NCI-H82 (cell line): ENCODE results near the gene OR2A7.
"Not testable (repeated sequence)": the region's sequence is repeated elsewhere in the genome, so short reads cannot be mapped to it uniquely, and the experiment has no call there.

ENCODE experiments used
- DNase-seq: peaks from one replicate; lab custom pipeline; 2025; lab: John Stamatoyannopoulos, UW

The OR2A7 gene, protein sequence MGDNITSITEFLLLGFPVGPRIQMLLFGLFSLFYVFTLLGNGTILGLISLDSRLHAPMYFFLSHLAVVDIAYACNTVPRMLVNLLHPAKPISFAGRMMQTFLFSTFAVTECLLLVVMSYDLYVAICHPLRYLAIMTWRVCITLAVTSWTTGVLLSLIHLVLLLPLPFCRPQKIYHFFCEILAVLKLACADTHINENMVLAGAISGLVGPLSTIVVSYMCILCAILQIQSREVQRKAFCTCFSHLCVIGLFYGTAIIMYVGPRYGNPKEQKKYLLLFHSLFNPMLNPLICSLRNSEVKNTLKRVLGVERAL

DNA sequence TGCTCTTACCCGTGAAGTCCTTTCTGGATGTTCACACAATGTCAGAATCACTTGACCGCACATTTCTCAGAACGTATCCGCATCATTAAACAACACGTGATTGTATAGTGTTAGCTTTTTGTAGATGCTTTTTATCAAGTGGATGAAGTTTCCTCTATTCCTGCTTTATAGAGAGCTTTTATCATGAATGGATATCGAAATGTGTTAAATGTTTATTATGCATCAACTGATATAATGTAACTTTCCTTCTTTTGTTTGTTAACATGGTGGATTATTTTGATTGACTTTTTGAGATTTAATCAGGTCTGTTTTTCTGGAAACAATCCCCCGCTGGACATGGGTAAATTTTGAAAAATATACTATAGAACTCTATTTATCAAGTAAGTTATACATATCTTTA, at the start of gene OR2A7:
Gene OR2A7 (minus strand): TSS at position 101 of the 400 bp plus-strand sequence. CDS start 5,164 bp downstream, outside the sequence.
- not testable (repeated sequence) for DNase-seq

DNA sequence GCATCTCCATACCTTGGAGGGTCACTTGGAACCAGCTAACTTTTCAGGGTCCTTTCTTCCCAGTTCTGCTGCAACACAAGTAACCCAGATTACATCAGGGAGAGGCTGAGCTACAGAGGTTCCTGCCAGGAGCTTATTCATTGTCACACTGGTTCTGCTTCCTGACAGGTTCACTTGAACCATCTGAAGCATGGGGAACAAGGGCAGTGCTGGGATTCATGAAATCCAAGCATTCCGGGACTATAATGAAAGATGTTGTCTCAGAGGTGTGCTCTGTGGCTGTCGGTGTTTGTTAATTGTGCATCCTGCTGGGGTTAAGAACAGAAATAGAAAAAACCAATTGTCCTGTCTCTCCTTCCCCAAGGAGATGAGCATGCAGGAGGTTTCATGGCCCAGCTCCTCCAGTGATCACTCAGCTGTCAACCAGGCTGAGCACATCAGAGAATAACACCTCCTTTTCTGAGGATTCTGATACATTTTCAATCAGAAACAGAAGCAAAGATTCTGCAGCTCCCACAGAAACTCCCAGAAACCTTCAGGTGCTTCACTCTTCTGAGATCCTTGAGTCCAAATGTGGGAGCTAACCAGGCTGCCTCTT, 47.4 kb upstream of the OR2A7 start, which contains the start of gene OR2A1:
Gene OR2A1 (plus strand): TSS at position 548 of the 598 bp plus-strand sequence. CDS start 5,706 bp downstream, outside the sequence.
- DNase-seq, result not testable (repeated sequence)

DNA sequence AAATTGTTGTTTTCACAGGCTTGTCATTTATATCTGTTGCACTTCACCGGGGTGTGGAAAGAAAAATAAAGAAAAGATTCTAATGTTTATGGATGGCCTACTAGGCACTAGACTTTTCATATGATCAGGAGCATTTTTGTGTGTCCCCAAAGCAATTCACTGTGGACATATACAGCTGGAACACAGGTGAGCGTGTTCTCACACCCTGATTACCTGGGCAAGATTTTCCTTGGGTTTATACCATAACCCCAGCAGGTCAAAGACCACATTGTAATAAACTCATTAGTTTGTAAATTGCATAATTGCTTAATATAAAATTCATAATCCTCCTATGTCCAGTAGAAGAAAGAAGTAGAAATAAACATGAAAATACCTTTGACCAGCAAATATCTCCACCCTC, 46.6 kb upstream of the OR2A7 start:
- DNase-seq, result not testable (repeated sequence)

DNA sequence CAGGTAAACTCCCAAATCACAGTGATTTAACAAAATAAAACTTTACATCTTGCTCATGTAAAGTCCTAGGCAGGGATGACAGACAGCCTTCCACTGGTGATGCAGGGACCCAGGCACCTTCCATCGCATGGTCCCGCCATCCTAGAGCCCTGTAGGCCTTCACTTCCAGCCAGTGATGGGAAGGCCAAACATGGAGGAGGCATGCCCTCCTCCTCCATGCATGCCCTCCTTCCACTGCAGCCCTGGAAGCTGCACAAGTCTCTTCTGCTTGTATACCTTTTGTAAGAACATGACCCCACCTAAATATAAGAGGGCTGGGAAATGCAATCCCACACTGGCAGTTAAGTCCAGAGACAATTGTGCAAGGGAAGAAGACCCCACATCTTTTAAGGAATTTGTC, 45.1 kb upstream of the OR2A7 start:
- DNase-seq, result not testable (repeated sequence)

DNA sequence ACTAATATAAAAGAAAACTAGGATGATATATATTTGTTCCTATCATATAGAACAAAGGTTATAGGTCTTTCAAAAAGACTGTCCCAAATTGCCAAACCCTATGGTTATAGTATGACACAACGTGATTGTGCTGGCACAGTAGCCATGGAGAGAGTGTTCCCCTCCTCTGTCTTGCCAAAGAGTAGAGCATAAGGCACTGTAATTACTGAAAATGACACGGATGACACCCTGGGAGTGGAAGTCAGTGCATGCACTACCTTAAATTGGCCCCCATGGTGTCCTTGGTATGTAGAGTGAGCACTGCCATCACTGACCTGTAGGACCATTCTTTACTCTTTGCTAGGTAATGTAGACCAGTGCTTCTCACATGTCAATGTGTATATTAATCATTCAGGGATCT, 40.6 kb upstream of the OR2A7 start:
- not testable (repeated sequence) for DNase-seq

DNA sequence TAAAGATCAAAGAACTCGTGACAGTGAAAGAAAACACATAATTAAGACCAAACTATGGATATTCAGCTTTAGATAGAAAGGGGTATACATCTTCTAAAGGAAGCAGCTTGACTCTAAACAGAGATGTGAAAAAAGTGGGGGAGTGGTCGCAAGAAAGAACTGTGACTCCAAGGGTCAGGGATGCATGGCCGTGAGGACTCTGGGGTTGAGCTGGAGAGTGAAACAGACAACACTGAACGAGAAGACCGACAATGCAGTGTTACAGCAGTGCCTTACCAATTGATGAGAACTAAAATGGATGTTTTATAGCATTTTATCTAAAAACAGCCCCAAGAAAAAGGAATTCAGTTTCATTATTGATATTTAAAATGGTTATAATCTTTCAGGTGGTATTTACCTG, 39.0 kb upstream of the OR2A7 start:
- not testable (repeated sequence) for DNase-seq

DNA sequence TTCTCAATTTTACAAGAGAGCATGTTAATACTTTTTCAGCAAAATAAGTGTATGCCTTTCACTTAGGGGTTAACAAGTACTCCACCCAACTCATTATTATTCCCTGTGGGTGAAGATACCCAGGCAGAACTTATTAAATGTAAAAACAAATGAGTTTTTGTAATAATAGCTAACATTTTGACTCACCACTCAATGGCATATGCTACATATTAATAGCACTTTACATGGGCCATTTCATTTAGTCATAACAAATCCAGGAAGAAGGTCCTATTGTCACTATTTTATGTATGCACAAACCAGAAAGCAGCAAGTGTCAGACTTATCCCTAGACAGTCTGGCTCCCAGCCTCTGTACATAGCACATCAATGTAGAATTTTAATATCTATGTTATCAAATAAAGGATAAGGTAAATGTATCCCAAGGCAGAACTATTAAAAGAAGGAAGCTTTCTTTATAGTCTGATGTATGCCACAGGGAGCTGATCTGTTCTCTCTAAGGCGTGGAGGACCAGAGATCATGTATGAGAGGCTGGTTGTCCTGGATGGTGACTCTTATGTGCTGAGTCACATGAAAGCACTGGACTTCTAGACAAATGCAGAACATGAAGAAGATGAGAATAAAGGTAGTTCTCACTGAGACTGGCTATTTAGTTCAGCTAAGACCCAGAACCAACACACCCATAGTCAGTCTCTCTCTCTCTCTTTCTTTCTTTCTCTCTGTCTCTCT, 38.1 kb upstream of the OR2A7 start:
- DNase-seq, result not testable (repeated sequence)

DNA sequence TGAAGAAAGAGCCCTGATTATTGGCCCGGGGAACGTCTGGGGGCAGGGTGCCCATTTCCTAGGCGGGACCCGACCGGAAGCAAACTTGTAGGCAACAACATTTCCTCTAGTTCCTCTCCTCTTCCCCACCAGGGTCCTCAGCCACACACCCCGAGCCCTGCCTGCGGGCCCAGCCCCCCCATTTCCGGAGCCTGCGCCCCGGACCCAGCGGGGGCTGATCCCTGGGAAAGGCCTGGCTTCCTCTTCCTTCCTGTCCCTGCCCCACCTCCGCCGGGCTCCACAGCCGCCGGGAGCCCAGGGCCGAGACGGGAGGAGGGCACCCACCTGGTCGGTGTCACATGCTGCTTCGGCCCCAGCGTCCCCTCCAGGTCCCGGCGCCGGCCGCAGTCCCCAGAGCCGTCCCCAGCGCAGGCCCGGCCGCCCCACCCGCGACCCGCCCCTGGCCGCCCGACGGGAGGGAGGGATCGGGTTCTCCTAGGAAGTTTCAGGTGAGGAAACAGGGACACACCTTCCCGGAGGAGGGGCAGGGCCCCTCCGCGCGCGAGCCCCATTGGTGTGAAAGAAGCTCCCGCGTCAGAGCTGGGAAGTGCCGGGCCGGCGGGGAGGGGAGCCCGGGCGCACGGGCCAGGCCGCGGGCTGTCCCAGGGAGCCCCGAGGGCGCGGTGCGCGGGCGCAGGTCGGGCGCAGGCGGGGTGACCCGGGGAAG, 29.4 kb upstream of the OR2A7 start:
- not testable (repeated sequence) for DNase-seq

DNA sequence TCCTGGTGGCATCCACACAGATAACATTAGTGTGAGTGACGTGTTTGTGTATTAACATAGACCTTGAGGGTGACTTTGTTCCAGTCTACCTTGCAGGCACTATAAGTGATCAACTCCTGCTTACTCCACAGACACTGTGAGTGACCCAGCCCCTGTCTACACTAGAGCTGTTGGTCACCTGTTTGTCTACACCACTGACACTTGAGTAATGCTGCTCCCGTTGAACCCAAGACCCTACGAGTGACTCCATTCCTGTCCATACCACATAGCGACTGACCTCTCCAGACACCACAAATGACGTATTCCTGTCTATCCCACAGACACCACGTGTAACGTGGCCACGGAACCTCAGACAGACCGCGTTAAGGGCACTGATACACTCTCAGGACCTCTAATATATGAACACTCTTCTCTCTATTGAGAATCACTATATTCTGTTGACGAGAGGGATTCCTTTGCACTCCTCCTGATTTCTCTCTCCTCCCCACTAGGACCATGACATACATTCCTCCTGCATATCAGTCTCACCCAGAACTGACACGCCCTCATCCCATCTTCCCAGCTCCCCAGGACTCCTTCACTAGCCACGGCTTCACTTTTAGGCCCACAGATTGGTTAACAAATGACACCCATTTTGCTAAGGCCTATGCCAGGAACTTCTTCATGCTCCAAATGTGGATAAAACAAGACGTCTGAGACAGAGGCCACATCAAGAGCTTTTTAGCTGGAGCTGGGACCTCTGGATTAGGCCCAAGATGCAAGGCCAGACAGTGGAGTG, 28.0 kb upstream of the OR2A7 start:
- not testable (repeated sequence) for DNase-seq

DNA sequence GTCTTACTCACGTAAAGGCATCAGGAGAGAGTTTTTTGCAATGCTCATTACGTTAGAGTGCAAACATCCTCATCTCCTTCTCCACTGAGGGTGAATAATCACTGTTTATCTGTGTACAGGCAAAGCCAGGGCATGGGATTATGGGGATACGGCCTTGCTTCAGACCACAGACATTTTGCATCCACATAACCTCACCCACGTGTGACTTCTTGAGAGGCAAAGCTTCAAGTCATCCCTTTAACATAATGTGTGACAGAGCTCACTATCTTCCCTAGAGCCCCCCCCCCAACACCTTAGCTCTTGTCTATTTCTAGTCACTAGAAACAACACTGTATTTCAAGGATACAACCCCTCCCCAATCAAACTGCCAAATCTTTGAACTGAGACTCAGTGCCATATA, 27.0 kb upstream of the OR2A7 start:
- not testable (repeated sequence) for DNase-seq

DNA sequence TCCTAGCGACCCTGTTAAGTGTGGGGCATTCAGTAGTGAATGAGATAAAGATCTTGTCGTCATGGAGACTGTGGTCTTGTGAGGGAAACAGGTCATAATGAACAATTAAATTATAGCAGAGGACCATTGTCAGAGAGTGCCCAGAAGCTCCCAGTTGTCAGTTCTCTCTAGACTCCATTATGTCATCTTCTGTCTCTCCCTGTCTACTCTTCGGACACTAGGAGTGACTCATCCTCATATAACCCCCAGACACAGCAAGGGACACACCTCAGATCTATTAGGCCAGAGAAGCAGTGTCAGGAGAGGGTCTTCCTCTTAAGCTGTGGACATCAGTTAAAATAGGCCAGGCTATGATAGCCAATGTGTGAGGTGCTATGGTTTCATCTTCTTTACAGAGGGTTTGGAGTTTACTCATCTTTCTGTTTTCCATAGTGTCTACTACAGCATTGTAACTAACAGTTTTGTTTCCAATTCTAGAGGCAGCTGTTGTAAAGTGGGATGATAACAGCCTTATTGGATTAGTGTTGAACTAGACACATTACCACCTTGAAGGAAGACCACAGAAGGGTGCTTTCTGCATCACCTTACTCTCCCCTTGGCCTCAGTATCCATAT, 22.7 kb upstream of the OR2A7 start:
- DNase-seq, result not testable (repeated sequence)

DNA sequence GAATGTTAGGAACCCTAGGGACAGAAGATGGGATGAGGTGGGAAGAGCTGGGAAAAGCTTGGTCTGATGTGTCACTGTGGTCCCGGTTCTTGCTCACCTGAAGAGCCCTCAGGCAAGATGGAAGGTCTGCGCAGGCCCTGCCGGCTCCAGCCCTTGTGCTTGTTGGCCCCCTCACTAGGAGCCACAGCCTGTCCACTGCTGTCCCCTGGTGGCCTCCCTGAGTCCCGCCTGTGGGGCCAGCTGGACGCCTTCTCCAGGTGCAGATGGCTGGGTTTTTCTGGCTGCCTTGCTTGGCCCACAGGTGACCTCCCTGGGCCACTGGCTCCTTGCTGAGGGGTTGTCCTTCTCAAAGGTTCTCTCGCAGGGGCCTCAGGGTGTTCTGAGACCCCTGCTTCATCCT, 19.1 kb upstream of the OR2A7 start:
- not testable (repeated sequence) for DNase-seq

DNA sequence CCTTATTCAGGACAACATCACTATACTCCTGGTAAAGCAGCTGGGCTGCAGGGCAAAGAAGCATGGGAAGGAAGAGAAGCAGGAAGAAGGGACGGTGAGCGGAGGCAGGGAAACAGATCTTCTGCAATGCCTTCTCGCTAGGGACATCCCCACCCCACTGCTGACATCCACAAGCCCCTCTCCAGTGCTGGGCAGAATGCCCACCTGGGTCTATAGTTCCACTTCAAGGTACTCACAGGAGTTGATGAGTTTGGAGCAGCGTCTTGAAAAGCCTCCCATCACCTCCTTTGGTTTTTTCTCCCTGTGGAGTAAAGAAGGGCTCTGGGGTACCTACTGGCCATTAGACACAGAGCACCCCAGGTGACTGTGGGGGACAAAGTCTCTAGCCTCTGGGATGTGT, 17.9 kb upstream of the OR2A7 start:
- DNase-seq, result not testable (repeated sequence)

DNA sequence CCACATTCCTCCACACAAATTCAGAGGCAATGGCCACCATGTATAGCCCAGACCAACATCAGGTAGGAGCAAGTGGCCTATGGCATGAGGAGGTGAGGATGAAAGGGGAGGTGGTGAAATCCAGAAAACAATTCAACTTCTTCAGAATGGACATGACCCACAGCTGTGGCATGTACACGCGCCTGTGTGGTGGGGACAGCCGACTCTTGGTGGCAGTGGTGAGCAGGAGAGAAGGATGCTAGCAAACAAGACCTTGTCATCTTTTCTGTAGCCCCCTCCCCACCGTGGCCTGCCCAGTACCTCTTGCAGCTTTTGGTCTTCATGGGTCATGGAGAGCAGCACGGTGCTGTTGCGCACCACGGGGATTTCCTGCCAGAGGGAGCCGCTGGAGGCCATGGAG, 17.4 kb upstream of the OR2A7 start:
- not testable (repeated sequence) for DNase-seq

DNA sequence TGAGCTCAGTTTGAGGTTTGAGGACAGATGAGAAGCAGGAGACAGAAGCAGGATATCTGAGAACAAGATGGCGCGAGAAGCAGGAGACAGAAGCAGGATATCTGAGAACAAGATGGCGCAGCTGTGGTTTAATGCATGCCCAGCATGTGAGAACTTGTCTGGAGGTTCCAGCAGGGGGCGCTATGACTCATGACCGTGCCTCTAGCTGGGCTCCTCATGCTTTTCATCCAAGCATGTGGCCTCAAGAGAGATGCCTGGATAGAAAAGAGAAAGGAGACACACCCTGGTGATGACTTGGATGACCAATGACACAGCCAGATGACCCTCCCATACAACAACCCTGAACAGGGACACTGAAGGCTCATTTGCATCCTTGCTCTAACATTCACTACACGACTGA, 15.4 kb upstream of the OR2A7 start:
- DNase-seq, result not testable (repeated sequence)

DNA sequence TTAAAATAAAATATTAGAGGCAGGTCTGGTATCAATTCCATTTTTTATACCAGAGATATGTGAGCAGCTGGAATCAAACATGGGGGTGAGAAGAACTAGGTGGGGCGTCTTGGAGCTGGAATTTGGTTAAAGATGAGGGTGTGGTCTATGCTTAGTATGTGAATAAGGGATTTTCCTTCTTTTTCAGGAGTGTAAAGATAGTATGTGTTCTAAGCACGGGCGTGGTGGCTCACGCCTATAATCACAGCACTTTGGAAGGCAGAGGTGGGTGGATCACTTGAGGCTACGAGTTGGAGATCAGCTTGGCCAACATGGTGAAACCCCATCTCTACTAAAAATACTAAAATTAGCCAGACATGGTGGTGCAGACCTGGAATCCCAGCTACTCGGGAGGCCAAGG, 10.7 kb upstream of the OR2A7 start:
- not testable (repeated sequence) for DNase-seq

DNA sequence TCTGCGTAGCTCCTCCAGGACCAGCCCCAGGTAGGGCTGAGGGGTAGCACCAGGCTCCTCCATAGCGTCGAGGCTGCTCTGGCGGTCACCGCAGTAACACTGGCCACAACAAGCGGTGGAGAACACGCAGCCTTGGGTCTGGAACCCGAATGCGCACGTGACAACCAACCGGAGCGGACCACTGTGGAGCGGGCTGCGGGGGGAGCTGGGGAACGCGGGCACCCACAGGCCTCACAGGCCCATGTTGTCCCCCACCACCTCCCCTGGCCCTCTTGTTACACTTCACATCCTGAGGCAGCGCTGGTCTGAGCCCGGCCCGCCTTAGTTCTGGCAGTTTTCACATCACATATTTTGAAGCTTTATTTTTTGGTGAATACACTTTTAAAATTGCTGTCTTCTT, 4.6 kb upstream of the OR2A7 start, which contains the start of gene CTAGE8:
Gene CTAGE8 (minus strand): TSS at position 101 of the 400 bp plus-strand sequence. CDS start 38 bp downstream, at position 63.
- DNase-seq, result not testable (repeated sequence)

DNA sequence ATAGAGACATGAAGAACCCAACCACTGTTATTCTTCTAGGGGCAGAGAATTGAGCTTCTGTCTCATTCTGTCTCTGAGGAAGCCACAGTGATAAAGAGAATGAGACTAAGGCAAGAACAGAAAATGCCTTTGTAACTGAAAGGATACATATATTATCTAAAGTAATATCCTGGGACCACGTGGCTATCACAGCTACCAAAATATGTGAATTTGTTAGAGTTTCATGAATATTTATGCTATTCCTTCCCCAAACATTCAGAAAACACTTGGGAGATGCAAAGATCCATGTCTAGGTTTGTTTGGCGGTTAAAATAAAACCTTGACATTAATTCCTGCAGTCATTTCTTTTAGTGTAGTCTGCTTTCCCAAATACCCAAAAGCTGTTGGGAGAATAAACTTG, 2.5 kb downstream of the OR2A7 start:
- DNase-seq, result not testable (repeated sequence)

DNA sequence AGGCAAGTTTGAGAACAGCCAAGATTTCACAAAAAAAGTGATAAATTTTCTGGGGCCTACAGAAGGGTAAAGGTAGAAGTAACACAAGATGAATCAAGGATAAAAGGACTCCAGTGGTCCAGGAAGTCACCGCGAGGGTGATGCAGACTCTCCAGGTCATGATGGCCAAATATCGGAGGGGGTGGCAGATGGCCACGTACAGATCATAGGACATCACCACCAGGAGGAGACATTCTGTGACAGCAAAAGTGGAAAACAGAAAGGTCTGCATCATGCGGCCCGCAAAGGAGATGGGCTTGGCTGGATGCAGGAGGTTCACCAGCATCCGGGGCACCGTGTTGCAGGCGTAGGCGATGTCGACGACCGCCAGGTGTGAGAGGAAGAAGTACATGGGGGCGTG, 5.5 kb downstream of the OR2A7 start:
- DNase-seq, result not testable (repeated sequence)

DNA sequence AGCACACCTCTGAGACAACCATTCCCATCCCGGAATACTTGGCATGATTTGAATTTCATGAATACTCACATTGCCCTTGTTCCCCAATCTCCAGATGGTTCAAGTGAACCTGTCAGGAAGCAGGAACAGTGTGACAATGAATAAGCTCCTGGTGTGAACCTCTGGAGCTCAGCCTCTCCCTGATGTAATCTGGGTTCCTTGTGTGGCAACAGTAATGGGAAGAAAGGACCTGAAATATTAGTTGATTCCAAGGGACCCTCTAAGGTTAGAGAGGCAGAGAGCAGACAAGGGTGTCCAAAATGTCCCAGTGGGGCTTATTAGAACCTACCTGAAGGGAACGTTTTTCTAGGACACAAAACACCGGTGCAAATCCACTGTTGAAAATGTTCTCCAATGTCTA, 8.5 kb downstream of the OR2A7 start:
- DNase-seq, result no peak

DNA sequence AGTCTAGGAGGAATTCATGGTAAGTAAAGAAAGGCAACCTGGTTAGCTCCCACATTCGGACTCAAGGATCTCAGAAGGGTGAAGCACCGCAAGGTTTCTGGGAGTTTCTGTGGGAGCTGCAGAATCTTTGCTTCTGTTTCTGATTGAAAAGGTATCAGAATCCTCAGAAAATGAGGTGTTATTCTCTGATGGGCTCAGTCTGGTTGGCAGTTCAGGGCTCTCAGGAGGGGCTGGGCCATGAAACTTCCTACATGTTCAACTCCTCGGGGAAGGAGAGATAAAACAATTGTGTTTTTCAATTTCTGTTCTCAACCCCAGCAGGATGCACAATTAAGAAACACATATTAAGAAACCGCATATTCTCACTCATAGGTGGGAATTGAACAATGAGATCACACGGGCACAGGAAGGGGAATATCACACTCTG, 9.1 kb downstream of the OR2A7 start:
- DNase-seq, result no peak
